HG02943 (cell line): ENCODE data around the gene WDR1.

Source experiments
- ATAC-seq: cut with Tn5 transposase; IDR thresholded peaks from one replicate; pipeline ENCODE4 v1.9.1; 2021; ENCODE audit warnings: mild to moderate bottlenecking, low read depth, moderate library complexity; ENCODE audit not compliant: unreplicated experiment

Gene WDR1, protein sequence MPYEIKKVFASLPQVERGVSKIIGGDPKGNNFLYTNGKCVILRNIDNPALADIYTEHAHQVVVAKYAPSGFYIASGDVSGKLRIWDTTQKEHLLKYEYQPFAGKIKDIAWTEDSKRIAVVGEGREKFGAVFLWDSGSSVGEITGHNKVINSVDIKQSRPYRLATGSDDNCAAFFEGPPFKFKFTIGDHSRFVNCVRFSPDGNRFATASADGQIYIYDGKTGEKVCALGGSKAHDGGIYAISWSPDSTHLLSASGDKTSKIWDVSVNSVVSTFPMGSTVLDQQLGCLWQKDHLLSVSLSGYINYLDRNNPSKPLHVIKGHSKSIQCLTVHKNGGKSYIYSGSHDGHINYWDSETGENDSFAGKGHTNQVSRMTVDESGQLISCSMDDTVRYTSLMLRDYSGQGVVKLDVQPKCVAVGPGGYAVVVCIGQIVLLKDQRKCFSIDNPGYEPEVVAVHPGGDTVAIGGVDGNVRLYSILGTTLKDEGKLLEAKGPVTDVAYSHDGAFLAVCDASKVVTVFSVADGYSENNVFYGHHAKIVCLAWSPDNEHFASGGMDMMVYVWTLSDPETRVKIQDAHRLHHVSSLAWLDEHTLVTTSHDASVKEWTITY

DNA sequence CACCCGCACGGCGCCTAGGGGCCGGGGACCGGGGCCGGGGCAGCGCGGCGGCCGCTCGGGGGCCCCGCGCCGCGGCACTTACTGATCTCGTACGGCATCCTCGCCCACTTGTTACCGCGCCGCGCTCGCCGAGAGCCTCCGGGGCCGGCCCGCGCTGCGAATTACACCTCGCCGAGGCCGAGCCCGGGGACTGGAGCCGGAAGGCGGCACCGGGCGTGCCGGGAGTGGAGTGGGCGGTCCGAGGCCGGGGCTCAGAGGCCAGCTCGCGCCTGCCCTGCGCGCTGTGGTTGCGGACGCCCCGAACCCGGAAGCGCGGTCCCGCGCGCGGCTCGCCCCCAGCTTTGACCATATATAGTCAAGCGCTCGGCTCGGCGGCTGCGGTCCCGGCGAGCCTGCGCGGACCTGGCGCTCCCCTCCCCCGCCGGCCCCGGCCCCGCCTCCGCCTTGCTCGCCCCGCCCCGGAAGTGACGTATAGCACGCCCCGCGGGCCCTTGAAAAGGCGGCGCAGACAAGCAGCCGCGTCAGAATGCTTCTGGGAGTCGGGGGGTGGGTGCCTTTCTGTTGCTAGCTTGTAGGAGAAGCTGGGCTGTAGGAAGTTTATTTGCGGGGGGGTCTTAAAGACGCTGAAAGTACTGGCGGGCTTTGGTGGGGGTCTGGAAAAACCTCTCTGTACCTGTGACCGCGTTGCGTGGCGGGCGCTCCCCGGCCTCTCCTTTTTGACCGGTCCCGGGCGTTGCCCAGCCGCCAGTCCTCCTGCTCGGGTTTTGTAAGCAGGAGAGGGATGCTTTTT lies at the start of gene WDR1:
WDR1 (minus strand) TSS at position 231 of the 790 bp plus-strand sequence; CDS start at position 98, 133 bp downstream.
- ATAC-seq: peak; percentile 80

DNA sequence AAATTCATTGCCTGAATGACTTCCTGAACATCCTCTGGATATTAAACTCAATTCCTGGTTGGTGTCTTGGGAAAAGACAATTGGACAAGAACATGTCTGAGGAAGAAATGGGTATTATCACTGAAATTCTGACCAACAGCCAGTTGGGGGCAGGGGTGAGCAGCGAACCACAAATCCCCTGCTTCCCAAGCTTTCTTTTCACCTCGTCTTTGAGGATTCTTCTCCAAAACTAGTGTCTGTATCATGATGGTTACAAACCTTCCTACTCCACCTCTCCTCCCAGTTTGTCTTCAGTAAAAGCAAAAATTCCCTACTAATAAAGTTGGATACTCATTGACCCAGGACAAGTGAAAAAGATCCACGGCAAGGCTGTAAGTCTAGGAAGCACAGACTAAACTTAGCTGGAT lies 48.3 kb upstream of the WDR1 start:
- ATAC-seq: no peak

DNA sequence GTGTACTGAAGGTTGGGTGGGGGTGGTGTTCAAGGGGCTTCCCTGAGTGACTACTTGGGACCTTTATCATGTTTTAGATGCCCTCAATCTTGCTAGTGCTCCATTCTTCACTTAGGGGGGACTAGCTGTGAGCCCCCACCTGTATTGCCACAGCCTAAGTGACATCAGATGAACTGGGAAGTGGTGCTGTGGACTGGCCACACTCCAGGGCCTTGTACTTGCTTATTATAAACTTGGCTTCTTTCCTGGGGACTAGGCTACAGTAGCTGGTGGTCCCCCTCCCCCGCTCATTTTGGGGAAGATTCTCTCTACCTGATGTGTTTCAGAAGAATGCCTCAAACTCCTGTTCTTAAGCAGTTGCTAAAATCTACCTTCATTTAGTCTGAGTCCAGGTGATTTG lies 46.7 kb upstream of the WDR1 start:
- ATAC-seq: no peak

DNA sequence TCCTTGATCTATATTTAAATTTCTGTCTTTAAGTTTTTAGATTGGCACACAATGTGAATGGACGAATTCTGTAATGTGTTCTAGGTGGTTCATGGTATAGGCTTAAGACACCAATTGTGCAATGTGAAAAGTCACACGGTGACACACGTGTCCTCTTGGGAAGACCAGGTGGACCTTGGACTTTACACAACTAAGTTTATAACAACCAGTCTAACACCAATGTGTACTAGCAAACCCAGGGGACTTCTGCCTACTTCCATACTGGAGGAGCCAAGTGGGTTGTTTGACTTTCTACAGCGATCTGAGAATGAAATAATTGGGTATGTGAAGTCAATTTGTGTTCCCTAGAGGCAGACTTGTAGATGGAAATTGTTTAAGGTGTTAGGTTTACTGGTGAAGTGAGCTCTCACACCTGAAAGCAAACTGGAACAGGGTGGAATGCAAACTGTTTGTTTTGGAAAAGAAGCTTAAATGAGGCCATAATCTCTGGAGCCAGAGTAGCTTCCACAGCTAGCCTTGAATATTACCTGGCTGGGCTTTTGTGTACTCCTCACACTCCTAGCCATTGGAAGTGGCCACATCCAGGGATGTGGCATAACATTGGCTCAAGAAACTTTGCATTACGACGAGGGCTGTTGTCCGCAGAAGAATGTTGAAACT lies 45.9 kb upstream of the WDR1 start:
- no peak for ATAC-seq

DNA sequence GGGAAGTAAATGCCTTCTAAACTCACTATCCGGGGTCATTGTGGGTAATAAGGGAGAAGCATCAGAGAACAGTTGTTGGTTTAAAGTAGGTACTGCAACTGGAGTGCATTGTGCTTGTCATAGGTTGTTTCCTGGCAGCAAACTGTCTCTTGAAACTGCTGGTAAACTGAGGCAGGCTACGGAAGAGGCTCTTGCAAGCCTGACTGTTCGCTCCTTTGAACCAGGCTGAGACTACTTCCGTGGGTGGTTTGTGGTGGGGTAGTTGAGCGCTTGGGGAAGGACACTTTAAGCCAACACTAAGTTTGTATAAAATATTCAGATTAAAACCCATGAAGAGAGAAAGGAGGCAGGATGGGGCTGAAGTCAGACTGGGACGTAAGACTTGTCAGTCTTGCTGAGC lies 45.2 kb upstream of the WDR1 start:
- ATAC-seq: no peak

DNA sequence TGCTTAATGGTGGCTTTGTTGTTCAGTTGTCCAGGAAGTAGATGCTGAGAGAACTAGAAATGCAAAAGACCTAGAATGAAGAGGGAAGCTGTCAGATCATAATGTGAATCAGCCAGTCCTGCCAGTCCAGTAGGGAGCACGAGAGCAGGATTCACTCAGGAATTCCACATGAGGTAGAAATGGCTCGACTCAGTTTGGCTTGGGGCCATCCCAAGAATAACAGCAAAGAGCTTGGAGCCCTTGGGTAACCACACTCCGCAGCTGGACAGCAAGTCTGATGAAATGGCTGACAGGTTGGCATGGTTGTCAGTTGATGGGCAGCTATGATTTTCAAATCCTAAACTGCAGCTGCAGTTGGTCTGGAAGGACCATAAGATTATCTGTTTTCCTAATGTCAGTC lies 44.5 kb upstream of the WDR1 start:
- ATAC-seq: no peak

DNA sequence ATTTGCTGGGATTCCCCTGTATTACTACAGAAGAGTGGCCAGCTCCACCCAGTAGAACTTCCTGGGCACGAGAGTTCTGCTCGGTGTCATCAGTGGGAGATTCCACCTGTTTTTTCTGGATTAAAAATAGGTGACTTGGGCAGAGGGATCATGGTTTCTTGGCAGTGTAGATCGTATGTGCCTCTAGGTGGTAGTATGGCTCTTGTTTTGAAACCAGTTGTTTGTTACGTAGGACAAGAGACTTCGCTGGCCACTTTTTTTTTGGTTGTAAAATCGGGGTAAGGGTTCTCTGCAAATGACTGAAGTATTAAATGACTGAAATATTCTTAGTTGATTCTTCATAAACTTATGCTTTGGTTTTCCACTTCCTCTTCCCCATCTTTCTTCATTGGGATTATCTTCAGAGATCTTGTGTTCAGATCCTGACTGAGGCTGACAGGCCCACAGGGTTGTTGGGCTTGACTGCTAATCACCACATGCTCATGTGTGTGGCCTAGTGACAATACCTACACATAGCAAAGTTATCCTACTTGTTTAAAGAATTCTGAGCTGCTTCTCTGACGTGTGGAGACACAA lies 43.8 kb upstream of the WDR1 start:
- no peak for ATAC-seq

DNA sequence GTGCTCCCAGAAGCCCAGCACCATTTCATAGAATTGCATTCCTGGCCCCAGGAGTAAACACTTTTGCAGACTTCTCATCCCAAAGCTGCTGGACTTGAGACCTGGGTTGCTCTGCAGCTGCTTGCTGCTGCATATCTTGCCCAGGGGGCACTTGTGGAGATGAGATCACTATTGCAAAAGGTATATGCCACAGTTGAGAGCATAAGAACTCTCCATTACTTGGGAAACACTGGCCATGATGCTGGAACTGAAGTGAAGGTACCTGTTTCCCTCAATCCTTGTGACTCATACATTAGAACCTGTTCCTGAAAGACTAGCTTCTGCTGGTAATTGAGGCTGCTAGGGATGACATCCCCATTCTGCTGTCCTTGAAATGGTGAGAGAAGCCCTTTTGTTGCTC lies 43.1 kb upstream of the WDR1 start:
- ATAC-seq: no peak

DNA sequence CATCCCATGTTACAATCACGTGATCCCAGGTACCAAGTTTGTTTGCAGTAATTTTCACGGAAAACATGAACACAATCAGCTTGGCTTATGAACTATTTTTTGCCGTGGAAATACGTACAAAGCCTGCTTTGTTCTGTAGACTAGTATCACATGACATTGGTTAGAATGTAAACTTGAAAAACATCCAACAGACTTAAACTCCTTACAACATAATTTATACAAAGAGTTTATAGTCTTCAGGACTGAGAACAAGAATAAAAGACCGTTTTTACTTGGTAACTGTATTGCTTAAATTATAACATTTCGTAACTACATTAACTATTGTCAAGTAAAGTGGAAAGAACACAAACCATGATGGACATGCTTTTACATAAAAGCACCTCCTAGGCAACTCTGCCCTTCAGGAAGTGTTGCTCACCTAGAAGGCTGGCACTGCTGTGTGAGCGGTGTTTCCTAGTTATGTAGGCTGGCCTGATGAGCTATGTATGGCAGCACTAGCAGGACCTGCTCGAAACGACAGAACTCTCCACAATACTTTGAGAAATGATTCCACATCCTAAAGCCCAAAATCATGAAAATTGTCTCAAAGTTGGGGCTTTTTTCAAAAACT lies 41.8 kb upstream of the WDR1 start:
- no peak for ATAC-seq

DNA sequence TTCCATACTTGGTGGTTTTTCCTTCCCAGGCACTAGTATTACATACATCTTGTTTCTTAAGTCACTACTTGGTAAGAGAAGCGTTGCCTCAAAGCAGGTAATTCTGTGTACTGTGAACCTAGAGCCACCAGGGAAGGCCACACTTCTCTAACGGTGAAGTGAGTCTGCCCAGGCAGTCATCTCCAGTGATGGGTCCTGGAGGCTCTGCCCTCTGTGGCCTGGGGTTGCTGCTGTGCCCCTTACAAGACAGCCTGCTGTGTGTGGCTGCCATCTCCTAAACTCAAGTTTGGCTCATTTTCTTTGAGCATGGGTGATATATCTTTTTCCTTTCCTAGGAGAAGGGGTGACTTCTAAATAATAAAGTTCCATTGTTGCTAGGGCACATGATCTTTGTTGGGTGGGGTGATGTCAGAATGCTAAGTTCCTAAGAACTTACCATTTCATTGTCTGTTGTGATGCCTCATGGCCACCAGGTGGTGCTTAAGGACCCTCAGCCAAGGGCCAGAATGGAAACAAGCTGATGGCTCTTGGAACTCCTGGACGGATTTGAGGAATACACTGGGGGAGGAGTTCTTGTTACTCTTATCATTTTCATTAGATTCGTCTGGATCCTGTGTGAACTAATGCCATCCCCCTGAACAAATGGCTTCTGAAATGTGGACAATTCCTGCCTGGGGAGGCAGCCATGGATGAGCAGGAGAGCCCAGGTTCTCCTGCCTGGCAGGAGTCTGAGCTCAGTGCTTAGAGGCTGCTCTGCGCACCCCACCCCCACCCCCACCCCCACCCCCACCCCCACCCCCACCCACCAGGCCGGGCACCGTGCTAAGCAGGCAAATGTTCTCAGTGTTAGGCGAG lies 41.1 kb upstream of the WDR1 start:
- no peak for ATAC-seq

DNA sequence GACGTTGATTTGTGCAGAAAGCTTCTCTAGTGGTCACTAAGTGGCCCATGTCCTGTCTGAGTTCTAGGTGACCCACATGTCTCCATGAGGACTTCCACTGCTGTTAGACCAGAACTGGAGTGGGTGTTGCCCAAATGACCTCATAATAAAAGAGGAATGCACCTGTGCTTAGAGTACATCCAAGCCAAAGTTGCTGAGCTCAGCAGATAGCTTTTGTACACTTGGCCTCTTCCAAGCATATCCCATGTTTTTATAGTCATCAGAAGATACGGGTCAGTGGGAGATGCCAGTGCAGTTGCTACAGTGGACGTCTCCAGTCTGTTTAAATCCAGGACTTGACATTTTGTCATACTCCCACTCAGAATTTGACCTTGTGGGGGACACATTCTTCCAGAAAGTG lies 37.6 kb upstream of the WDR1 start:
- no peak for ATAC-seq

DNA sequence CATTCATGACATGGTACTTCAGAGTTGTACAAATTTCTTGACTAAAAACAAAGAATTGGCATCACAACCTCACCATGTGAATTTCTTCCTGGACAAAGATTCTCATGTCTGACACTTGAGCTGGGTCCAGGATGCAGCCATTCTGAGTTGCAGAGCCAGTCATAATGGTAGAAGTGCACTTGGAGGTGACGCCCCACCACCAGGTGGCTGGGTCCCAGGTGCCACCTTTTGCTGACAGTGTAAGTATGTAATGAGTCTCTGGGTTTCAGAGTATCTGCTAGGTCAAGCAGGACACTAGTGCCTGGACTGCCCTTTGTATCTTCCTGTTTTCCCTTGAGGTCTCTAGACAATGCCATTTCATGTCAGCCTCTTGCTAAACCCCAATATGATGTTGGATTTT lies 36.6 kb upstream of the WDR1 start:
- no peak for ATAC-seq

DNA sequence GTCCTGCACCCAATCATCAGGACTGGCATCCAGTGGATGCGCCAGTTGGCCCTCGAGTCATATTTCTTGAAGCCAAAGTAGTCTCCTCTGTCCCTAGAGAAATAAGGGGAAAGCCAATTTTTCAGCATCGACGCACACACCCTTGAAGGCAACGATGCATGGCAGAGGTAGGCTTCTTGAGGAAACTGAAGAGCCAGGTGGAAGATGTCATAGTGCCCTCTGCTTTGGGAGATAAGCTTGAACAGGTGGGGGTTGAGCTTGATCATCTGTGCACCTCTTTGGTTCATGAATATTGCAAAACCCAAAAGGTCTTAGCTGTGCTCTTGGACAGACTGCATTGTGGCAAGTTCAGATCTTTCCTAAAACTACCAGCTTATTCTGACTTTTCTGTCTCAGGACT lies 34.6 kb upstream of the WDR1 start:
- ATAC-seq: peak; percentile 71

DNA sequence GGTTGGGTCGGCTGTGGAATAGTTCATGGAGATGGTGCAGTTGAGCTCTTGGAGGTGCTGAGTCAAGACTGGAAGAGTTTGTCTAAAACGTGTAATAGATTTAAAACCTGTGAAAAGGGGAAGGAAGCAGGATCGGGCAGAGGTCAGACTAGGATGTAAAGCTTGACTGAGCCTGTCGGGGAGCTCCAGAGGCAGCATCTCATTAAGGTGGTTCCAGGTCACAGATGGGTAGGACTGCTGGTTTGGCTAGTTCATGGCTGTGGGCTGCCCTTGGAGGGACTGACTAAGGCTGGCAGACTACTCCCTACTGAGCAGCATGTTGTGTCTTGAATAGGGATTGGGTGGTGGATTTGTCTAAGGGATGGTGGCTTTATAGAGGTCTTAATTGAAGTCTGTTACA lies 28.4 kb upstream of the WDR1 start:
- ATAC-seq: no peak

DNA sequence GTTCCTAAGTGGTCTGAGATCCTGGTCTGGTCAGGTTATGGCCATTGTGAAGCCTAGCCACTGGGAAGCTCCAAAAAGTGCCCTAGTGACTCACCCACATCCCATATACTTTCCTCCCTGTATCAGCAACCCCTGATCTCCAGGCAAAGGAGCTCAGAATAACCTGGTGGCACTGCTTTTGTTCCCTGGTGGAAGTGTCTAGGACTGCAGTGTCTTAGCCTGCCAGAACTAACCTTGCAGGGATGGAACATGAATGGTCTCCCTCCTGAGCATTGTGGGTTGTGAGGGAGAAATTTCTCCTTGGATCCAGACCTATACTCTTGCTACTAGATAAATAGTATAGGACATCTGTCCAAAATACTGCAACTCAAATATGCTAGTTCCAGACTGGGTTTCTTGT lies 27.9 kb upstream of the WDR1 start:
- no peak for ATAC-seq

DNA sequence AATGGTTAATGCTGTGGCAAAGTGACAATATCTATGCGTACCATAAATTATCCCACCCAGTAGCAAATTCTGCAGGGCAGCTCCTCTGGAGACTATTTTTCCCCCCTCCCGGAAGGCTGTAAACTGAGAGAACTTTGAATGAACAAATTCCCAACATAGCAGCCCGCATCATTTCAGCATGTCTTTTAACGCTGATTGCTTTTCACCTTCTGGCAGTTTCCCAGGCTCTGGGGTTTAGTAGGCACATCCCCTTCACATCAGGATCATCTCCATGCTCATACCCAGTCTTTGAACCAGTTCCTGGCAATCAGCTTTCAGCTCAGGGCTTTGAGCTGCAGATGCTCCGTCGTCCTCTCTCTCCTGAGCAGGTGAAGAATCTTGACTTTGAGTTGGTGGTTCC lies 26.6 kb upstream of the WDR1 start:
- no peak for ATAC-seq

DNA sequence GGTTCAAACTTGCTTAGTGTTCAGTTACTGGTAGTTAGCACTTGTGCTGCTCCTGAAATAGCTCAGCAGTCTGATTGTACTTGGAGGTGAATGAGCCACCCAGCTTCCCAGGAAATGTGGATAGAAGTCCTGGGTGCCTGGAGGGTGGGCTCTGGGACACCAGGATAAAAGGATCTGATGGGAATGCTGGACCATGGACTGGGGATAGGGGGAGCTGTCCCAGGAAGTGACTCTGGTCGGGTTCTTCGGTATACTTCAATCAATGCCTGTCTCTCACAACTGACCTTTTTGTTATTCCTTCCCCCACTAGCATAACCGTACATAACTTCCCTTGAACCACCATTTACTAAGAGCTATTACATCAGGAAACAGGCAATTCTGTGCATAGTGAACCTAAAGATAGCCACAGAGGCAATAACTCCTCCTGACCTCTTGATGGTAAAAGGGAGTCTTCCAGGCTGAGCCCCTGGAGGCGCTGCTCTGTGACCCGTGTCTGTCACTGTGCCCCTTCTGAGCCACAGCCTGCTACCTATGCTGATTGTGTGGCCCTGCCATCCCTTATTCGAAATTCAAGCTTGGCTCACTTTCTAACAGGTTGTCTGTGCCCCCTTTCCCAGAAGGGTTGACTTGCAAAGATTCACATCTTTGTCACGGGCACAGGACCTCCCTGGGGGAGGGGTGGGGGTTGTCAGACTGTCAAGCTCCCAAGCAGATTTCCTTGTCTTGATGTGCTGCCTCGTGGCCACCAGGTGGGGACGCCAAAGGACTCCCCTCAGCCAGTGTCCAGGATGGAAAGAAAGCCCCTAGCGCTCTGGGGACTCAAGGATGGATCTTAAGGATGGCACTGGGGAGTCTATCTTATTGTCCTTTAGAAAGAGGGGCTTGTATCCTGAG lies 24.5 kb upstream of the WDR1 start:
- ATAC-seq: no peak

DNA sequence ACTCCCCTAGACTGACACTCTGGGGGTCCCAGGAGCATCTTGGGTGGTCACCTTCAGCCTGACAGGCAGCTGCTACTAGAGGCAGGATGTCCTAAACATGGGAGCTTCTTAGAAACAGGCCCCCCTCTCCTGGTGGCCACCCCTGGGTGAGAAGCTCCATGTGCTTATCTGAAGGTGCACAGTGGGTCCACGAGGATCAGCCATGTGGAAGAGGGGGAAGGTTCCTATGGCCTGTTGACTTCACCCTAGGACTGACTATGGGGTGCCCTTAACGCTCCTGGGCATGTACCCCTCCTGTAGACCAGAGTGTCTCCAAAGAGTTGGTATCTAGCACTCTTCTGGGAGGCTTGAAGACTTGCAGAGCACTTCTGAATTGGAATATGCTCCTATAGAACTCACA lies 22.9 kb upstream of the WDR1 start:
- no peak for ATAC-seq
